Measurements from ENCODE around the gene MS4A6E.

The MS4A6E gene

GRCh38 chr11:60367896-60368295 is 40.8 kb downstream of the MS4A6E start:
- in situ Hi-C loops (cut with MboI; ENCODE audit: low pct_unique_long_range_greater_than_20kb, low sequenced_read_pairs), result loop anchor here (25.0 kb wide), 1 partner anchor 244 kb away; no protein-coding TSS in a partner anchor
- no peak for DNase-seq

- DNase-seq, result no peak
- in situ Hi-C loops (cut with MboI; ENCODE audit: low pct_unique_long_range_greater_than_20kb, low sequenced_read_pairs), result loop anchor here (25.0 kb wide), 1 partner anchor 242 kb away; no protein-coding TSS in a partner anchor
Measured at GRCh38 chr11:60370252-60370810, 43.3 kb downstream of the MS4A6E start.

GRCh38 chr11:60370811-60371298 is 43.8 kb downstream of the MS4A6E start:
- DNase-seq, result no peak
- in situ Hi-C loops (cut with MboI; ENCODE audit: low pct_unique_long_range_greater_than_20kb, low sequenced_read_pairs), result loop anchor here (25.0 kb wide), 1 partner anchor 241 kb away; no protein-coding TSS in a partner anchor

- DNase-seq, result no peak
- in situ Hi-C loops (cut with MboI; ENCODE audit: low pct_unique_long_range_greater_than_20kb, low sequenced_read_pairs), result loop anchor here (25.0 kb wide), 1 partner anchor 241 kb away; no protein-coding TSS in a partner anchor
Measured at GRCh38 chr11:60371386-60371785, 44.3 kb downstream of the MS4A6E start.

- no peak for DNase-seq
- in situ Hi-C loops (cut with MboI; ENCODE audit: low pct_unique_long_range_greater_than_20kb, low sequenced_read_pairs), result loop anchor here (25.0 kb wide), 1 partner anchor 240 kb away; no protein-coding TSS in a partner anchor
Measured at GRCh38 chr11:60371854-60372253, 44.8 kb downstream of the MS4A6E start.

- in situ Hi-C loops (cut with MboI; ENCODE audit: low pct_unique_long_range_greater_than_20kb, low sequenced_read_pairs), result loop anchor here (25.0 kb wide), 1 partner anchor 240 kb away; no protein-coding TSS in a partner anchor
Measured at GRCh38 chr11:60372767-60373166, 45.7 kb downstream of the MS4A6E start.

GRCh38 chr11:60375316-60375715 is 48.3 kb downstream of the MS4A6E start:
- in situ Hi-C loops (cut with MboI; ENCODE audit: low pct_unique_long_range_greater_than_20kb, low sequenced_read_pairs), result no loop called here
- no peak for DNase-seq

More at GRCh38 chr11:60372767-60373166, 45.7 kb downstream of the MS4A6E start:
- DNase-seq, result no peak

GRCh38 chr11:60376601-60377000 is 49.5 kb downstream of the MS4A6E start:
- no peak for DNase-seq

GRCh38 chr11:60377401-60378136 is 50.5 kb downstream of the MS4A6E start:
- DNase-seq, result peak; percentile 70
- in situ Hi-C loops (cut with MboI; ENCODE audit: low pct_unique_long_range_greater_than_20kb, low sequenced_read_pairs), result no loop called here

More at GRCh38 chr11:60376601-60377000, 49.5 kb downstream of the MS4A6E start:
- in situ Hi-C loops (cut with MboI; ENCODE audit: low pct_unique_long_range_greater_than_20kb, low sequenced_read_pairs), result no loop called here

GRCh38 chr11:60378354-60378753 is 51.3 kb downstream of the MS4A6E start, which contains the start of gene MS4A7:
Gene MS4A7 (plus strand): TSS chr11:60378532. CDS start chr11:60383142, 4,610 bp downstream.
- DNase-seq, result peak; percentile 92
- in situ Hi-C loops (cut with MboI; ENCODE audit: low pct_unique_long_range_greater_than_20kb, low sequenced_read_pairs), result no loop called here

- in situ Hi-C loops (cut with MboI; ENCODE audit: low pct_unique_long_range_greater_than_20kb, low sequenced_read_pairs), result no loop called here
- DNase-seq, result peak; percentile 97
Measured at GRCh38 chr11:60389279-60389910, 62.3 kb downstream of the MS4A6E start.

- in situ Hi-C loops (cut with MboI; ENCODE audit: low pct_unique_long_range_greater_than_20kb, low sequenced_read_pairs), result no loop called here
- DNase-seq, result peak; percentile 43
Measured at GRCh38 chr11:60390419-60390818, 63.4 kb downstream of the MS4A6E start.

Data from KBM-7 (cell line).